SU-DHL-6 (cell line): ENCODE data around the gene ZNF280A.

ENCODE experiments used
- CTCF ChIP-seq: fragments of 200-600 bp; sonication (generic); IDR thresholded peaks from one replicate; pipeline ENCODE4 v1.5.1; 2017; ENCODE audit warnings: antibody characterized with exemption, mild to moderate bottlenecking, low read length, moderate library complexity; ENCODE audit not compliant: insufficient read depth, poor library complexity, severe bottlenecking
- EZH2phosphoT487 ChIP-seq: fragments of 200-600 bp; sonication (generic), shearing (Covaris generic); conservative IDR thresholded peaks from 2 replicates; pipeline ENCODE4 v1.6.1; 2018; ENCODE audit warnings: mild to moderate bottlenecking, antibody characterized with exemption, low read length, moderate library complexity, mixed read lengths

GRCh38 chr22:22487059-22487458 is 33.0 kb downstream of the ZNF280A start:
- no peak for TF ChIP-seq CTCF
- no peak for TF ChIP-seq EZH2phosphoT487
